ENCODE measurements around the gene TBC1D1.

Gene TBC1D1

GRCh38 chr4:37995299-37995821, 104.5 kb downstream of the TBC1D1 start:
- no peak for DNase-seq

DNA sequence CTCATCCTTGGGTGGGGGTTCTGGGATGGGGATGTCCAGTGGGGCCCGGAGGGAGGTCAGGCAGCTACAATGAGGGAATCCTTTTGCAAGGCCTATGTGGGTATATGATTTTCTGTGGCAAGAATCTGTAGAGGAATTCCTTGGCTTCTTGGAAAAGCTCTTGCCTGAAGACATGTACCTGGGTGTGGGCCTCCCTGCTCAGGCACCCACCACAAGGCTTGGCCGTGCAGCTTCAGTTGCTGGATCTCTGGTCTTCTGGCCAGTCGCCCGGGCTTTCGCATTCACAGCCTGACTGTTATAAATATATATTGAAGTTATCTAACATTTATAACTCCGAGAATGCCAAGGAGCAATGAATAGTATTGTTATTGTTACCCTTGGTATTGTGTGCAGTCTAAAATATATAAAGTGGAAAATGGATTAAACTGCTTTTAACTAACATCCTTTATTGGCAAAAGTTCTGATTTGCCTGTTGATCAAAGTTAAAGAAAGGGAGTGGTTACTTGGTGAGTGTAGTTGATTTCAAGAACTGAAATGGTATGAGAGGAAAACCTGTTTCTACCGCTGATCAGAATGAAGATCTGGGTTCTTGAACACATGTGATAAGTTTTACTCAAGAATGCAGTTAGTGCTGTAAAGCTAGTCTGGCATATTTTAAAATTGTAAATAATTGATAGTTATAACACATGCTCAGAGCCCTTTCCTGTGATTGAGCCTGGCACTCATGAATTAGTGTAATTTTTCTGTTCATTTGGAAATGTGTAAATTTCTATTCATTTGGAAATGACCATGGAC, 105.3 kb downstream of the TBC1D1 start:
- no peak for DNase-seq

DNA sequence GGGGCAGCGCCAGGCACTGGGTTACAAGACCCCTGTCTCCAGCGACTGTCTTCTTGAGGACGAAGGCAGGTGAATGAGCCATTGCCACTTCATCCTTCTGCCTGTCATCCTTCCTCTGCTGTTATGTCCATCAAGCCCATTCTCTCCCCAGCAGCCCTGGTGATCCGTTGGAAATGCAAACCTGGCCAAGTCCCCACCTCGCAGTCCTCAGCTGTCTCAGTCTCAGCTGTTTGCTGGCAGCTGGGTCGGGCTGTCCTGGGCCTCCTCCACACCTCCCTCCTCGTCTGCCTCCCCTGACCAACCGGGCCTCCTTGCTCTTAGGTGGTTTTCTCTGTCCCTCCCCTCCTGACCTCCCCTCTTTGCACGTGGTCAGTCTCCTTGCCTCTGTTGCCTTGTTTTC, 107.3 kb downstream of the TBC1D1 start:
- no peak for DNase-seq

DNA sequence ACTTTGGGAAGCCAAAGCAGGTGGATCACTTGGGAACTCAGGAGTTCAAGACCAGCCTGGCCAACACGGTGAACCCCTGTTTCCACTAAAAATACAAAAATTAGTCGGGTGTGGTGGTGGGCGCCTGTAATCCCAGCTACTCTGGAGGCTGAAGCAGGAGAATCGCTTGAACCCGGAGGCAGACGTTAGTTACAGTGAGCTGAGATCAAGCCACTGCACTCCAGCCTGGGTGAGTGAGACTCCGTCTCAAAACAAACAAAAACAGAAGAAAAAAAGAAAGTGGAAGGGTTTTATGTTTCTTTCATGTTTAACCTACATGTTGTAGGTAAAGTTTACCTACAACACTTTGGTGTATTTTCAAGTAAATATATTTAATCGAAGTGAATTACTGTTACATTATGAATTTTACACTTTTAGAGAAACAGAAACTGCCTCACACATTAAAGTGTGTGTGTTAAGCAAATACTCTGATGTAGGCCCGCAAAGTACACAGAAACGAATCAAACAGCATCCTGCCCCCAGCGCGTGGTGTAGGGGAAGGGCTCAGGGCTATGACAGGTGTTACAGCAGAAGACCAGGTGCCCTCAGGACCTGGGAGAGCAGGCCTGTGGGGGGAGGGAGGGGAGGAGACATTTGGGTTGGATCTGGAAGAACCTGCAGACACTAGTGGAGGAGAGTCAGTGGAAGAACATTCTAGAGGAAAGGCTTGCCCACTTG, 108.3 kb downstream of the TBC1D1 start:
- no peak for DNase-seq

- DNase-seq: no peak
Observed at GRCh38 chr4:37999965-38000364, 109.1 kb downstream of the TBC1D1 start.

- no peak for DNase-seq
Observed at GRCh38 chr4:38001927-38002326, 111.0 kb downstream of the TBC1D1 start.

GRCh38 chr4:38002451-38003071, 111.7 kb downstream of the TBC1D1 start:
- no peak for DNase-seq

DNA sequence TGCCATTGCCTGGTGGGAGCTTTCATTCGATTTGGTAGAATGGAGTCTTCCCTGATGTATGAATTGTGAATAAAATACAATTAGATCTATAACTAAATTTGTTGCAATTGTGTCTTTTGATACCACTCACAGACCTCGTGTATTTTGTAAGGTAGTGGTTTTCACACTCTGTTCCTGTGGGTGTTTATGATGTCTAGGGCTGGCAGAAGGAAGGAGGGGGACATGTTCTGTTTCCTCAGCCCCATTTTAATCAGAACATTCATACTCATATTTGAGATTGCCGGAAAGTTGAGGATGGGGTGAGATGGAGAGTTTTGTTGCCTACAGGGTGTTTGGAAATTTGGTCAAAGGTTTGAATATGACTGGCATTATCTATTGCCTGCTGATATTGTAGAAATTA, 112.2 kb downstream of the TBC1D1 start:
- DNase-seq: no peak

- DNase-seq: no peak
Observed at GRCh38 chr4:38003628-38004027, 112.7 kb downstream of the TBC1D1 start.

DNA sequence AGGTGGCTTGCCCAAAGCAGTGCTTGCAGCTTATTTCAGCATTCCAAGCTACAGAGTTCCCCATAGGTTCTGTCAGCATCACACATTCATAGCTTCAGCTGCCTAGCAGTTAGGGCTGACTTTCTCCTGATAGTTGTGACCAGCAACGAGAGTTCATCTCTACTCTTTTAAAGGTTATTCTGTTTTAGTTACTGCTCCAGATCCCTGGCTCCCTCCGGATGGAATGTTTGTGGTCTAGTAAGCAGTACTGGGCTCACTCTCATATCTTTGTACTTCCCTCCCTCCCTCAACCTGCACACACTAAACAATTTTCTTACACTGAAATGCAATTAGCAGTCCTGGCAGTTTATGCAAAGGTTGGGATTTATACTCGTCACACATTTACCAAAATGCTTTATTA, 113.2 kb downstream of the TBC1D1 start:
- DNase-seq: no peak

DNA sequence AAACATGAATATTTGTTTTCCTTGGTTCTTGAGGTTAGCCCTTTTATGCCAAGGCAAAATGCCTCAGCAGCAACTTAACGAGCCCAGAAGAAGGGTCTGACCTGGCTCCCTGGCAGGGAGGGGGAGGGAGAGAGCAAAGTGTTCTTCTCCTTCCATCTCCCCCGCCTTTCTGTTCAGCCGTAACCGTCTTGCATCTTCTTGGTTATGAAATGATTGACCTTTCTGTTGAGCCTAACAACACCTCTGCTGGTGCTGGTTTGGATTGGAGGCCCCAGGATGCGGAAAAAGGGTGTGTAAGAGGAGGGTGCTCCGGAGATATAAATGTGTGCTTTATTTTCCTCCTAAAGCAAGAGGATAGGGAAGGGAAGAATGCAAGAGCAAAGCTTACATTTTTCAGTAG, 114.0 kb downstream of the TBC1D1 start:
- DNase-seq: no peak

GRCh38 chr4:38005637-38006036, 114.8 kb downstream of the TBC1D1 start:
- no peak for DNase-seq

- DNase-seq: no peak
Observed at GRCh38 chr4:38007645-38008044, 116.8 kb downstream of the TBC1D1 start.

GRCh38 chr4:38008571-38009021, 117.7 kb downstream of the TBC1D1 start:
- no peak for DNase-seq

DNA sequence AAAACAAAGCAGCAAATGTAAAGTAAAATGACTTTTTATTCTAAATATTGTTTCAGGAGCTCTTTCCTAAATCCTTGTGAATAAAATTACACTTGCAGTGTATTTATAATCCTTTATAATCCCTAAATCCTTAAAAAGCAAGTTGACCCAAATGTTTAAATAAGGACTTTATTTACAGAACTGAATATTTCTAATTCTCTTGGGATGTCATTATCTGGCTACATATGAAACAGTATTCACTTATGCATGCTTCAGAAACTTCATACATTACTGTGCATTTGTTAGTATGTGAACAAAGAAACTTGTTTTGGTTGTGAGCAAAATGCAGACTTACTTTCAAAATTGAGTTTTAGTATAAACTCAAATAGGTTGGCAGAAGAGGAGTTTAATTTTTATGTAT, 118.5 kb downstream of the TBC1D1 start:
- DNase-seq: no peak

DNA sequence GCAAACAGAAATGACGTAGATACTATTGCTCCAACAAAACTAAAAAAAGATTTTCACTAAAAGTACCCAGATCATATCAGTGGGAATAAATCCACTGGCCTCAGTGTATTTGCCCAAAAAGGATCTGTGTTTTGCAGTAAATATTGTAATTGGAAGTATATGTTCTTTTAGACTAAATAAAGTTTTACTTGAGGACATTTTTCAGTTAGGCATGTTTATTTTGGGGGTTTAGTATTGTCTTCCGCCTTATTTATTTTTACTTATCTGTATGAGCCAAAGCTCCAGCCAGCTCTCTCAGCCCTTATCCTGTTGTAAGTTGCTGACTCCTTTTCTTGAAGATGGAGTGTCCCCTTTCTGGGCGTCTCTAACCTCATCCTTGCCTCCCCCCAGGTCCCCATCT, 119.1 kb downstream of the TBC1D1 start:
- no peak for DNase-seq

DNA sequence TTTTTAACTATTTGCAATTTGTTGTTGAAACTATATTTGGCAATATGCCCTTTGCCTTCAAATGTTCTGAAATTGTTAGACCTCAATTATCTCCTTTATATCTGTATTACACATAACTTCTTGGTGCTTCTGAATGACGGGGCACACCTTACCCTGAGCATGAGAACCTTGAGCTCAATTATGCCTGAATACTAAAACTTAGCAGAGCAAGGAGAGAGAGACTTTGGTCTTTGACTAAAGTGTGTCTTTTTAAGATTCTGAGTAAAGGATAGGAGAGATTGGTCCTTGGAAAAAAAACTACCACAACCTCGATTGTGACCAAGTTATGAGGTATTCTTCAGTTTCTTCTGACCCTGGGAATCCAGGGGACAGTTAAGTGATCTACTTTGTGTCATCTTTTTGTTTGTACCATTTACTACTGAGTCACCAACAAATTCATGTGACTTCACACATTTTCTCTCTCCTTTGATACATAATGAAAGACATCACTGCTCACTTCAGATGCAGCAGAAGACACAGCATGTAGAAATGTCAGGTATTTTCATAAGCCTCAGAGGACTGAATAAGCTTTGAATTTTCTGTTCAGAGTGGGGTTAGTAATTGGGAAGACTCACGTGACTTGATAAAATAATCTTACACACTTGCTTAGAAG, 120.8 kb downstream of the TBC1D1 start:
- DNase-seq: no peak

GRCh38 chr4:38013461-38014366, 122.8 kb downstream of the TBC1D1 start:
- DNase-seq: no peak

DNA sequence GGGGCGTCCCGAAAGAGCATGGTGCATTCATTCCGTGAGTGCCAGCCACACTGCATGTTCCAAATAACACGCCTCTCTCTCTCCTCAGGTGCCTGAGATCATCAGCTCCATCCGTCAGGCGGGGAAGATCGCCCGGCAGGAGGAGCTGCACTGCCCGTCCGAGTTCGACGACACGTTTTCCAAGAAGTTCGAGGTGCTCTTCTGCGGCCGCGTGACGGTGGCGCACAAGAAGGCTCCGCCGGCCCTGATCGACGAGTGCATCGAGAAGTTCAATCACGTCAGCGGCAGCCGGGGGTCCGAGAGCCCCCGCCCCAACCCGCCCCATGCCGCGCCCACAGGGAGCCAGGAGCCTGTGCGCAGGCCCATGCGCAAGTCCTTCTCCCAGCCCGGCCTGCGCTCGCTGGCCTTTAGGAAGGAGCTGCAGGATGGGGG, 123.6 kb downstream of the TBC1D1 start:
- no peak for DNase-seq

GRCh38 chr4:38015886-38016515, 125.1 kb downstream of the TBC1D1 start:
- DNase-seq: no peak

- no peak for DNase-seq
Observed at GRCh38 chr4:38016698-38017097, 125.8 kb downstream of the TBC1D1 start.

- DNase-seq: no peak
Observed at GRCh38 chr4:38017609-38018008, 126.7 kb downstream of the TBC1D1 start.

All from hematopoietic multipotent progenitor cell treated with erythropoietin and hydrocortisone succinate and interleukin-3 and kit ligand, for 8 days (in vitro differentiated cells).